GM18526 (cell line): ENCODE results near the gene CC2D2B.

Experiments used
- POLR2A ChIP-seq: IDR thresholded peaks from 3 replicates; pipeline ENCODE4 v1.6.1; 2011; ENCODE audit not compliant: insufficient read length; ENCODE audit errors: extremely low read depth

CC2D2B gene

GRCh38 chr10:96044736-96045135 is 137.0 kb downstream of the CC2D2B start:
- TF ChIP-seq POLR2A = no peak

DNA sequence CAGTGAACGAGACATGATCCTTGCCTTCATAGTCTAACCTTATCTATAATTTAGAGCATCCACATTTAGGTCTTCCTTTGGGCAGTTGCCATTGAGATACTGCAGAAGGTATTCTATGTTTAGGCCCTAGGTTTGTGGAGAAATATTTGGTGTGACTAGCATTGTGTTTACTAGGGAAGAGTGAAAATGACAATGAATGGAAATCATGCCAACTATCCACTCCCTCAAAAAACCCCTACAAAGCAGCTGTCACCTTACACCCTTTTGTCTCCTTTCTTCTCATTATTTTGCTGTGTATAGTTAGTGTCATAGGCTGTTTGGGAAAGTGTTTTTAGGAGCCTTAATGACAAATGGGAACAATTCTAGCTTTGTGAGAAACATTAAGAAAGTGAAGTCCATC is 138.8 kb downstream of the CC2D2B start:
- TF ChIP-seq POLR2A = no peak

DNA sequence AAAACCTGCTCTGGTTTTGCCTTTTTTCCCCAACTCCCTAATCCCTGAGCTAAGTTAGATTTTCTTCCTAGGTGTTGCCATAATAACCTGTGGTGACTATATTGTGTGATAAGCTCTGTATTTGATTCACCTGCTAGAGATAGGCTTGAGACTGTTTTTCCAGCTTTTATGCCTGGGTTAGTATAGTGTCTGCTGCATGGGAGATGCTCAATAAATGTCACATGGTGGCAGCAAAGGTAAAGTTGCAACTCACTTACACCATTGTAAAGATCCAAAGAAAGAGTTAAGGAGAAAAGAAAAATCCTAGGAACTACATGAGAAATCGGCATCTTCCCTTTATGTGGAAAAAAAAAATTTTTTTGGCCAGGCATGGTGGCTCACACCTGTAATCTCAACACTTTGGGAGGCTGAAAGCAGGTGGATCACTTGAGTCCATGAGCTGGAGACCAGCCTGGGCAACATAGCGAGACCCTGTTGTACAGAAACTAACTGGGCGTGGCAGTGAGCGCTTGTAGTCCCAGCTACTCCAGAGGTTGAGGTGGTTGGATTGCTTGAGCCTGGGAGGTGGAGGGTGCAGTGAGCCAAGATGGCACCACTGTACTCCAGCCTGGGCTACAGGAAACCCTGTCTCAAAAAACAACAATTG is 139.4 kb downstream of the CC2D2B start:
- no peak for TF ChIP-seq POLR2A

DNA sequence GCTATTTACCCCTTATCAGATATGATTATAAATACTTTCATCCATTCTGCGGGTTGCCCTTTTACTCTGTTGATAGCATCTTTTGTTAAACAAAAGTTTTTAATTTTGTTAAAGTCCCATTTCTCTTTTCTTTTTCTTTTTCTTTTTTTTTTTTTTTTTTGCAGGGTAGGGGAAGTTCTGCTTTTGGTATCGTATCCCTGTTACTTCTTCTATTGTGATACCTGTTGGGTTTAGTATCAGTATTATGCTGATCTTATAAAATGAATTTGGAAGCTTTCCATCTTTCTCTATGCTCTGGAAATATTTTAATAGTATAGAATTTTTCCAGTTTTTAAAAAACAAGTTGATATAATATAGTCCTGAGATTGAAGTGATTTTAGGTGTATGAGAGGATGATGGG is 141.6 kb downstream of the CC2D2B start:
- no peak for TF ChIP-seq POLR2A

- no peak for TF ChIP-seq POLR2A
Measured at GRCh38 chr10:96053985-96054384, 146.2 kb downstream of the CC2D2B start.

DNA sequence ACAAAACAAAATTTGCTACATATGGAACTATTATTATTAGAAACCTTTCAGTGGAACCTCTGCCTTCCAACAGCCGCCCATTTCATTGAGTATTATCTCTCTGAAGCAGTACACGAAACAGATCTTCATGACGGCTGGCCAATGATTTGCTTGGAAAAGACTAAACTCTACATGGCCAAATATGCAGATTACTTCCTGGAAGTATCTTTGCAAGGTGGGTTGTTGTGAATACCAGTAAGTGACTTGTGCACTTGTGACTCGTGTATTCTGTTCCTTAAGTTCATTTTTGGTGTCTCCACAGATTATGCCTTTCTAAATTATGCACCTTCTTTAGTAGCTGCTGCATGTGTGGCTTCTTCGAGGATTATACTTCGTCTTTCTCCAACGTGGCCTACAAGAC is 149.0 kb downstream of the CC2D2B start:
- TF ChIP-seq POLR2A = no peak

DNA sequence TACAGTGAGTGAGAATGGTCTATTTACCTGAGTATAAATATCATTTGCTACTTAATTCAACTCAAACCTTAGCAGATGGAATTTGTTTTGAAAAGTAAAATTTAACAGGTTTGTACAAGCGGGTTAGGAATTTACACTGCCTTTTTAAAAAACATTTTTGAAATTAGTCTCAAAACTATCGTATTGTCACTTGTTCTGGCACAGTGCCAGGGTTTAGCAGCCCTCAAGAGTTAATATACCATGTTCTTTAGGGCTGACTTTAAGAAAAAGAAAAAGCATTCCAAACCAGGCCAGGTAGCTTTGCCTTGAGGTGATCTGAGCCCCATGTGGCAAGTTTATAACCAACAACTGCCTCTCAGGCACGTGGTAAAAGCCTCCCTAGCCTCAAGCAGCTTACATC is 153.5 kb downstream of the CC2D2B start:
- no peak for TF ChIP-seq POLR2A

DNA sequence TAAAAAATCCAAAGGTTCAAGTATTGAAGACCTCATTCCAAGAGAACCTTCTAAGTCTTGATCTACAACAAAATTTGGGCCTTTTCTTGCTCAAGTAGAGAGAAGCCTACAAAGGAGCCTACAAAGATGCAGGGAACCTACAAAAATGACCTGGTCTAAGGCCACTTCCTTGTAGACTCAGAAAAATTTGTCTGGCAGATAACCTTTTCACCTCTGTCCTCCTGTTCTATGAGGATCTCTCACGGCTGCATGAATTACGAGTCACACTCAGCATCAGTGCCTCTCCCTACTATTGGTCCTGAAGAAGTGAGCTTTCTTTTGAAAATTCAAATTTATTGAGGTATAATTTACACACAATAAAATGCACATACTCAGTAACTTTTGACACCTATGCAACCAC is 164.9 kb downstream of the CC2D2B start:
- no peak for TF ChIP-seq POLR2A

DNA sequence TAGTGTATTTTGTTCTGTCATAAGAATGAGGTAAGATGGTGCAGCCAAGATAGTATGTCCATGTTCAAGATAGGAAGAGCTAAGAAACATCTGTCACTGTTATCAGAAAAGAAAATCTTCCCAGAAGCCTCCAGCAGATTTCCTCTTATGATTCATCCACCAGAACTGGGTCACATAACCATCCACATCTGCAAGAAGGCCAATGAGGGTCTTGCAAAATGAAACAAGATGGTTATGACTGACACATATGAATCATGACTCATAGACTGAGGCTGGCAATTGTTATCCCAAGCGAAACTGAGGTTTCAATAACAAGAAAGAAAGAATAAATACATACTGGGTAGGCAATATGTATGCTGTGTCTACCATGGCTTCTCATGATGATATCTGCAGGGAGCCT is 165.9 kb downstream of the CC2D2B start:
- TF ChIP-seq POLR2A = no peak

GRCh38 chr10:96074776-96075175 is 167.0 kb downstream of the CC2D2B start:
- TF ChIP-seq POLR2A = no peak

GRCh38 chr10:96075977-96076376 is 168.2 kb downstream of the CC2D2B start:
- TF ChIP-seq POLR2A = no peak

GRCh38 chr10:96077156-96077555 is 169.4 kb downstream of the CC2D2B start:
- no peak for TF ChIP-seq POLR2A

- TF ChIP-seq POLR2A = no peak
Measured at GRCh38 chr10:96082153-96082552, 174.4 kb downstream of the CC2D2B start.
